GM12892 (cell line): ENCODE measurements around the gene FLYWCH2.

Source experiments
- POLR2A ChIP-seq: IDR thresholded peaks from 2 replicates; pipeline ENCODE4 v1.6.1; 2011; ENCODE audit warnings: low read depth, low read length, control low read depth
- POLR2AphosphoS5 ChIP-seq: IDR thresholded peaks from 2 replicates; pipeline ENCODE4 v1.6.1; 2011; ENCODE audit warnings: low read depth, low read length, control low read depth

DNA sequence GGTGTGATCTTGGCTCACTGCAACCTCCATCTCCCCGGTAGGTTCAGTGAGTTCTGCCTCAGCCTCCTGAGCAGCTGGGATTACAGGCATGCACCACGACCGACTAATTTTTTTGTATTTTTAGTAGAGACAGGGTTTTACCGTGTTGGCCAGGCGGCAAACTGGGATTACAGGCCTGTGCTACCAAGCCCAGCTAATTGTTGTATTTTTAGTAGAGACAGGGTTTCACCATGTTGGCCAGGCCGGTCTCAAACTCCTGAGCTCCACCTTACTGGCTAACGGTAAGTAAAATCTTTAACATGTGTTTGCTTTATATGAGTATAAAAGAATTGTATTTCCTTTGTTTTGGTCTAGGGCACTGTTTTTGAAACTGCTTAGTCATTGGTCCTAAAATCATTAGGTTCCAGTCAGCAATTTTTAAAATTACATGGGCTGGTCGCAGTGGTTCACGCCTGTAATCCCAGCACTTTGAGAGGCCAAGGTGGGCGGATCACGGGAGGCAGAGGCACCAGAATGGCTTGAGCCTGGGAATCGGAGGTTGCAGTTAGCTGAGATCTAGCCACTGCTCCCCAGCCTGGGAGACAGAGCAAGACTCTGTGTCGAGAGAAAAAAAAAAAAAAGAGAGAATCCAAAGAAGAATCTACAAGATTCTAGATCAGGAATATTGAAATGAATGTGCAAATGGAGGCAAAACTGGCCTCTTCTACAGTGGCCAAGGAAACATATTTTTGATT is 32.3 kb downstream of the FLYWCH2 start:
- TF ChIP-seq POLR2AphosphoS5 = no peak
- no peak for TF ChIP-seq POLR2A
